SHP77 (cell line): ENCODE data around the gene ELAVL3.

ENCODE experiments used
- DNase-seq, 2 experiments: peaks; one replicate each; lab custom pipeline; 2025; lab: John Stamatoyannopoulos, UW

Gene ELAVL3

GRCh38 chr19:11480715-11481533 lies at the start of gene ELAVL3:
Gene ELAVL3, minus strand, starts transcription at chr19:11481046. Its CDS starts 438 bp downstream, at chr19:11480608.
- DNase-seq, result peak; percentile 43 to 69

- peak; percentile 98 to 99 for DNase-seq
These were observed 49.6 kb upstream of the ELAVL3 start for GRCh38 chr19:11530432-11530831.

DNA sequence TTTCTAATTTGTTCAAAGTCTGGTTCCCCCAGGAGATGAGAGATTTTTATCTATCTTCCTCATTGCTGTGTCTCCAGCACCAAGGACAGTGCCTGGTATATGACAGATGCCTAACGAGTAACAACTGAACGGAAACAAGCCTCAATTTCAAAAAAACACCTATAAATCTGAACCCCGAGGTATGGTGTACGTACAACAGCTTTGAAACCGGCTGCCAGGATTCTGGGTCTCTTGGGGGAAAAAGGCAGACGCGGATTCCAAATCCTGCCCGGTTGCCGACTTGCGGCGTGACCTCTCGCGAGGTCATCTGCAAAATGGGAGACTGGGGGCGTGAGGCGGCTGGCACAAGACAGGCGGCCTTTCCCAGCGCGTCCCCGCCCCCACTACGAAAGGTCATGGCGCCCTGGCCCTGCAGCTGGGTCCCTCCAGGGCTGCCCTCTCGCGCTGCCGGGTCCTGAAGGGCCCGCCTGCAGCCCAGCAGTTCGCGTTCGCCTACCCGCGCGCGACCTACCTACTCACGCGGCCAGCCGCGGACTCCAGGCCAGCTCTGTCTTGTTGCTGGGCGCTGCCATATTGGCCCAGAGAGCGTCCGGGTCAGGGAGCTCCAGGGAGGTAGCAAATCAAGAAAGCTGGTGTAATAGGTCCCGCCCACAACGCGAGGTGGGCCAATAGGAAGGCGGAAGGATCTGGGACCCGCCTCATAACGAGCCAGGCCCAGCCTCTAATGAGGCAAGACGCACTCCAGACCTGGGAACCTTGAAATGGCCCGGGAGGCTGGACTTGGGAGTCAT lies 47.9 kb upstream of the ELAVL3 start, which contains the start of gene ECSIT:
Gene ECSIT (minus strand): TSS at position 584 of the 791 bp plus-strand sequence. CDS start 9,964 bp downstream, outside the sequence.
- DNase-seq, result peak; percentile 97

- DNase-seq, result no peak
These were observed 38.3 kb upstream of the ELAVL3 start for GRCh38 chr19:11519138-11519537.

GRCh38 chr19:11513946-11514345 lies 33.1 kb upstream of the ELAVL3 start:
- DNase-seq, result no peak

DNA sequence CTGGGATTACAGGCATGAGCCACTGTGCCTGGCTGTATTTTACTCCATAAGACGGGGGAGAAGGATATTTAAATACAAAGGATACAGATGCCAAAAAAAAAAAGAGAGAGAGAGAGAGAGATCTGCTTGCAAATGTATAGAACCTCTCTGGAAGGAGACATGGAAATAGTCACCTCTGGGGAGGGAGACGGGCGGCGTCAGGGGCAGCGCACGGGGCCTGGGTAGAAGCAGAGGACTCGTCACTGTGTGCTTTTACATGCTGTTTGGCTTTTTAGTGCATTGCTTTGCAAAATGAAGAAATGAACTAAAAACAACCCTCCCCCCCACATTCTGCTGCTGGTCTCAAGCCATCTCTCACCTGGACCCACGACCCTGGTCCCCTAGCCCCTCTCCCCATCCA lies 29.6 kb upstream of the ELAVL3 start:
- DNase-seq, result no peak

GRCh38 chr19:11507370-11508078 lies 26.7 kb upstream of the ELAVL3 start:
- no peak for DNase-seq

DNA sequence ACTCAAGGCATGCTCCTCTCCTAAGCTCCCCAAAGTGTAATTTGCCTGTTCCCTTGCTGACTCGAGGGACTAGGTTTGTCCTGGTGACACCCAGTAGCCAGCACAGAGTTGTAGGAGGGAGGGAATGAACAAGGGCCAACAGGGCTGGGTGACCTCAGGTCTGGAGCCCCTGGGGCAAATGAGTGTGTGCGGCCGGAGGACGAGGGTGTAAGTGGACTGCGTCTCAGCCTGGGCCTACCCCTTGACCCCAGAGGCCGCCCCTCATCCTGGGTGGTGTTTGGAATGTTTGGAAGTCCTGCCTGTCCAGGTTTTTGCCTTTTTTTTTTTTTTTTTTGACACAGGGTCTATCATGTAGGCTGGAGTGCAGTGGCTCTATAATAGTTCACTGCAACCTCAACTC lies 26.1 kb upstream of the ELAVL3 start:
- DNase-seq, result no peak

DNA sequence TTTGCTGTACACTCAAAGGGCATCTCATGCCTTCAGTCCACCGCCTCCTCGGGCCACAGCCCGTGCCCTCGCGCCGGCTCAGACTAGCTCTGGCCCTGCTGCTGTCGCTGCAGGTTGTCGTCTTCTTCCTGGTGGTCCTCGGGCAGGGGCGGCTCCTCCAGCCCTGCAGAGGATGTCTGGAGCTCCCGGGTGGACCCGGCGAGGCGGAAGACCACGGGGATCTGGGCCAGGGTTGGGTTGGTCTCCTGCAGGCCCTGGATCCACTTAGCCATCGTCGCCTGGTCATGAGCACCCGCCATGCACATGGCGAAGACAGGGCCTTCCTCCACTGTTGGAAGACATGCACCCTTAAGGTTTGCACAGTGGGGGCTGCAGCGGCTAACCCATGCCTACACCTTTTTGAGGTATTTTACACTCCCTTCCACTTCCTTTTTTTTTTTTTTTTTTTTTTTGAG lies 25.3 kb upstream of the ELAVL3 start:
- peak in 1 of 2 experiments; percentile 64 for DNase-seq

- peak; percentile 91 for DNase-seq
These were observed 24.8 kb upstream of the ELAVL3 start, which contains the start of gene ZNF653 for GRCh38 chr19:11505504-11506100. Gene ZNF653, minus strand, starts transcription at chr19:11505839. Its CDS starts 53 bp downstream, at chr19:11505786.

DNA sequence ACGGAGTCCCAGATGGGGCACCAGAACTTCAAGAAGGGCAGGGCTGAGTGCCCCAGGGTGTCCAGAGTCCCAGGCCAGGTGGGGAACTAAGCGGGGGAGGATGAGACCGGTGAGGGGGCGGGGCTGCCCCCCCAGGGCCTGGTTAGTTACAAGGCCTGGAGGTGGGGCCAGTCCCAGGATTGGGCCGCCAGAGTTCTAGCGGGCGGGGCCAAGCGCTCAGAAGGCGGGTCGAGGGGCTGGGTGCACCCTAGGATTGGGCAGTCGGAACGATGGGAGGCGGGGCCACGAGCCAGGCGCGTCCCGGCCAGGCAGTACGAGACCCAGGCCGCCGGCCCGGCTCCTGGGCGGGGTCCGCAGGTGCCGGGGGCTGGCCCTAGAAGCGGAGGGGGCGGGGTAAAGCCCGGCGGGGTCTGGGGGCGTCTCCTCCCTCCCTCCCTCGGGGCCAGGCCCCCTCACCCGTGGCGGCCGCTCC lies 24.2 kb upstream of the ELAVL3 start:
- peak; percentile 91 to 92 for DNase-seq

- no peak for DNase-seq
These were observed 23.7 kb upstream of the ELAVL3 start for GRCh38 chr19:11504502-11505031.

- no peak for DNase-seq
These were observed 19.1 kb upstream of the ELAVL3 start for GRCh38 chr19:11499890-11500420.

DNA sequence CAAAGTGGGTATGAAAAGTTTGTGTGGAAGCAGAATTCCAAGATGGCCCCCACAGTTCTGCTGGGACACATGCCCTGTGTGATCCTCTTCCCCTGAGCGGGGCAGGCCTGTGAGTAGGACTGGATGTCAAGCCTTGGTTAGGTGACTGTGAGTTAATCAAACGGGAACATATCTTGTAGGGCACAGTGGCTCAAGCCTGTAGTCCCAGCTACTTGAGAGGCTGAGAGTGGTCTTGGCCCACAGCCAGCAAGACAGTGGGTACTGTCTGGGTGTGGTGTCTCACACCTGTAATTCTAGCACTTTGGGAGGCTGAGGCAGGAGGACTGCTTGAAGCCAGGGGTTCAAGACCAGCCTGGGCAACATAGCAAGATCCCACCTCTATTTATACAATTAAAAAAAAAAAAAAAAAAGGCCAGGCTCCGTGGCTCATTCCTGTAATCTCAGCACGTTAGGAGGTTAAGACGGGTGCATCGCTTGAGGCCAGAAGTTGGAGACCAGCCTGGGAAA lies 18.4 kb upstream of the ELAVL3 start:
- no peak for DNase-seq

GRCh38 chr19:11496391-11497163 lies 15.7 kb upstream of the ELAVL3 start:
- peak; percentile 38 to 59 for DNase-seq

DNA sequence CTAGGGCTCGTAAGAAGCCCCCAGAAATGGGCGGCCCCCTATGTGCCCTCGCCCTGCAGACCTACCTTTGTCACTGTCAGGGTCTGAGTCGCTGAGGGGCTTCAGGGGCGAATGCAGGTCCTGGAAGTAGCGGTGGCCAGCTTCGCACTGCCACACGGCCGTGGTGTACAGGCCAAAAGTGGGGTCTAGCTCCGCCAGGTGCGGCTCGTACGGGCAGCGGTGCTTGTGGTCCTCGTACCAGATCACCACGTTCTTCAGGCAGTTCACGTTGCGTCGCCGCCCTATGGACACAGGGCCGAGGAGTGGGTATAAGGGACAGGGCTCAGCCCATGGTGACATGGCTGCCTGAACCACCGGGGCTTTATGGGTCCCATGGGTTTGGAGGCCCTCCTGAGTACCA lies 15.0 kb upstream of the ELAVL3 start:
- DNase-seq, result no peak

DNA sequence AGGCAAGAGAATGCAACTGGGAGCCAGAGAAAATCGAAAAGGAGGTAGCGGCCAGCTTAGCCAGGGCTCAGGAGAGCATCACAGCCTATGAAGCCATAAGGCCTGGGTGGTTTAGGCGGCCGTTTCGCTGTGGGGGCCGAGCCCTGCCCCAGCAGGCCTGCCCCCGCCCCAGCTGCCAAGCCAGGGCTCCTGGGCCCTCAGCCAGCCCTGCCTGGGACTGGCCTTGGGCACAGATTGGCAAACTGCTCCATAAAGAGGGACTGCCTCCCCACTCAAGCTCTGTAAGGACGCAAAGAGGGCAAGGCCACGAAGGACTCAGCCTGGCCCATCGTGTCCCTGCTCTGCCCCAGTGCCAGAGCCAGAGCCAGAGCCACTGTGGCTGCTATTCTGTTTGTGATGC lies 14.6 kb upstream of the ELAVL3 start:
- no peak for DNase-seq

- no peak for DNase-seq
These were observed 13.9 kb upstream of the ELAVL3 start for GRCh38 chr19:11494634-11495285.

DNA sequence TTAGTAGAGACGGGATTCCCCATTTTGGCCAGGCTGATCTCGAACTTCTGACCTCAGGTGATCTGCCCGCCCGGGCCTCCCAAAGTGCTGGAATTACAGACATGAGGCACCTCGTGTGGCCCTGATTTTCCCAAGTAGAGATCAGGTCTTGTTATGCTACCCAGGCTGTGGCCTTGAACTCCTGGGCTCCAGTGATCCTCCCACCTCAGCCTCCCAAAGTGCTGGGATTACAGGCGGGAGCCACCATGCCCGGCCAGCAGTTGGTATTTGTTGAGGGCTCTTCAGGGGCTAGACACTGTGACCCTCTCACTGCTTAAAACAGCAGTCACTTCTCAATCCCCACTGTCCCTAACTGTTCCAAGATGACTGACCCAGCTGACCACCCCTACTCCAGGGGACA lies 8.5 kb upstream of the ELAVL3 start:
- no peak for DNase-seq
